Measurements from ENCODE around the gene LRRC27.

- TF ChIP-seq CTCF (IDR thresholded peaks at IDR 0.05; ENCODE audit: insufficient read depth, low read length, poor library complexity, severe bottlenecking) (no peak), EZH2phosphoT487 (conservative IDR thresholded peaks at IDR 0.05; ENCODE audit: low read length) (no peak)
These were observed 73.0 kb downstream of the LRRC27 start for GRCh38 chr10:132404911-132405462.

All from SU-DHL-6 (cell line).